ENCODE measurements around the gene KIF5A.

The KIF5A gene

DNA sequence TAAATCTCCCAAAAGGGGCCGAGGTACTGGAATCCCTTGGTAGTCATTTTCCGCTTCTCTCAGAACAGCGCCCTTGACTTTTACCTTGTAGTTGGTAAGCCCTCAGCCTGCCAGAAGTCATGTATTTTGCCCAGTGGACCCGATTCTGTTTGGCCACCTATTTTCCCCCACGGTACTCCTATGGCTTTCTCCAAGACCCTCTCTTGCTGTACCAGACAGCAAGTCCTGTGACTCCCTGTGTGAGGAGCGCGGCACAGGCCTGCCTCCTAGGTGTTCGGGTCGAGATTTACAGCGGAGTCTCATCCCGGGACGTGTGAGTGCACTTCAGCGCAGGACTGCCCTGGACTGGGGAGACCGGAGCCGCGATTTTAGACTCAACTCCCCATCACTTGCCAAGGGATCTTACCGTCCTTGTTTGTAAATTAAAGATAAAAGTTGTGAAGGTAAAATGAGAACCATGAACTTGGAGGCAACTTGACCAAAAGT, 28.3 kb upstream of the KIF5A start:
- no peaks in the 10 kb centered on the region for H3K9me2 ChIP-seq (replicated peaks; ENCODE audit: low read depth, low read length)
- no peak overlapping the region for H2AFZ ChIP-seq (ENCODE audit: low read length)
- peak overlapping the region; percentile 75 for H3K4me3 ChIP-seq (ENCODE audit: low read length, poor library complexity, severe bottlenecking)
- TF ChIP-seq, protein P1, sequence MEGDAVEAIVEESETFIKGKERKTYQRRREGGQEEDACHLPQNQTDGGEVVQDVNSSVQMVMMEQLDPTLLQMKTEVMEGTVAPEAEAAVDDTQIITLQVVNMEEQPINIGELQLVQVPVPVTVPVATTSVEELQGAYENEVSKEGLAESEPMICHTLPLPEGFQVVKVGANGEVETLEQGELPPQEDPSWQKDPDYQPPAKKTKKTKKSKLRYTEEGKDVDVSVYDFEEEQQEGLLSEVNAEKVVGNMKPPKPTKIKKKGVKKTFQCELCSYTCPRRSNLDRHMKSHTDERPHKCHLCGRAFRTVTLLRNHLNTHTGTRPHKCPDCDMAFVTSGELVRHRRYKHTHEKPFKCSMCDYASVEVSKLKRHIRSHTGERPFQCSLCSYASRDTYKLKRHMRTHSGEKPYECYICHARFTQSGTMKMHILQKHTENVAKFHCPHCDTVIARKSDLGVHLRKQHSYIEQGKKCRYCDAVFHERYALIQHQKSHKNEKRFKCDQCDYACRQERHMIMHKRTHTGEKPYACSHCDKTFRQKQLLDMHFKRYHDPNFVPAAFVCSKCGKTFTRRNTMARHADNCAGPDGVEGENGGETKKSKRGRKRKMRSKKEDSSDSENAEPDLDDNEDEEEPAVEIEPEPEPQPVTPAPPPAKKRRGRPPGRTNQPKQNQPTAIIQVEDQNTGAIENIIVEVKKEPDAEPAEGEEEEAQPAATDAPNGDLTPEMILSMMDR (conservative IDR thresholded peaks at IDR 0.05; ENCODE audit: low read length), result no peak
- TF ChIP-seq EZH2phosphoT487 (IDR thresholded peaks at IDR 0.05; ENCODE audit: borderline replicate concordance), result no peak
- peak overlapping the region; percentile 89 for H3K4me2 ChIP-seq (ENCODE audit: low read depth, low read length, poor library complexity, severe bottlenecking)
- H3F3A ChIP-seq (ENCODE audit: low read depth), result peaks cover 15% of the 10 kb centered on the region
- peak overlapping the region; percentile 92 for H3K9ac ChIP-seq (ENCODE audit: low read depth, low read length, poor library complexity, severe bottlenecking)
- peaks cover 59% of the 10 kb centered on the region for H4K20me1 ChIP-seq (ENCODE audit: insufficient read depth, low read length, poor library complexity, severe bottlenecking)
- peaks cover 49% of the 10 kb centered on the region for H3K4me1 ChIP-seq (ENCODE audit: insufficient read depth, low read length, poor library complexity, severe bottlenecking)
- H3K79me2 ChIP-seq (ENCODE audit: insufficient read depth, low read length), result peaks cover 67% of the 10 kb centered on the region
- no peaks in the 10 kb centered on the region for H3K27me3 ChIP-seq (ENCODE audit: insufficient read depth, low read length, poor library complexity, severe bottlenecking)
- H3K36me3 ChIP-seq (ENCODE audit: insufficient read depth, low read length), result peaks cover 18% of the 10 kb centered on the region; the same call in 1 of the 2 replicates
- no peaks in the 10 kb centered on the region for H3K9me3 ChIP-seq (ENCODE audit: insufficient read depth, low read depth, low read length)

GRCh38 chr12:57522011-57522886, 27.6 kb upstream of the KIF5A start, which contains the start of gene MBD6:
MBD6 (plus strand) TSS chr12:57522824; CDS start chr12:57524304, 1,480 bp downstream.
- peaks cover 70% of the 10 kb centered on the region for H3K79me2 ChIP-seq (ENCODE audit: insufficient read depth, low read length)
- no peaks in the 10 kb centered on the region for H3K9me2 ChIP-seq (replicated peaks; ENCODE audit: low read depth, low read length)
- H3K4me2 ChIP-seq (ENCODE audit: low read depth, low read length, poor library complexity, severe bottlenecking), result peak within 1 kb of the TSS; percentile 92
- peak within 1 kb of the TSS; percentile 66; the same call in 1 of the 2 replicates for H2AFZ ChIP-seq (ENCODE audit: low read length)
- peaks cover 57% of the 10 kb centered on the region for H4K20me1 ChIP-seq (ENCODE audit: insufficient read depth, low read length, poor library complexity, severe bottlenecking)
- peaks cover 54% of the 10 kb centered on the region for H3K4me1 ChIP-seq (ENCODE audit: insufficient read depth, low read length, poor library complexity, severe bottlenecking)
- TF ChIP-seq EZH2phosphoT487 (IDR thresholded peaks at IDR 0.05; ENCODE audit: borderline replicate concordance), result no peak
- TF ChIP-seq, protein P1 (conservative IDR thresholded peaks at IDR 0.05; ENCODE audit: low read length), result peak; percentile 30; the same call in 1 of the 2 replicates
- peaks cover 15% of the 10 kb centered on the region for H3F3A ChIP-seq (ENCODE audit: low read depth)
- peak within 1 kb of the TSS; percentile 94 for H3K4me3 ChIP-seq (ENCODE audit: low read length, poor library complexity, severe bottlenecking)
- no peaks in the 10 kb centered on the region for H3K27me3 ChIP-seq (ENCODE audit: insufficient read depth, low read length, poor library complexity, severe bottlenecking)
- peaks cover 15% of the 10 kb centered on the region; the same call in 1 of the 2 replicates for H3K36me3 ChIP-seq (ENCODE audit: insufficient read depth, low read length)
- peak within 1 kb of the TSS; percentile 92 for H3K9ac ChIP-seq (ENCODE audit: low read depth, low read length, poor library complexity, severe bottlenecking)
- H3K9me3 ChIP-seq (ENCODE audit: insufficient read depth, low read depth, low read length), result no peaks in the 10 kb centered on the region

DNA sequence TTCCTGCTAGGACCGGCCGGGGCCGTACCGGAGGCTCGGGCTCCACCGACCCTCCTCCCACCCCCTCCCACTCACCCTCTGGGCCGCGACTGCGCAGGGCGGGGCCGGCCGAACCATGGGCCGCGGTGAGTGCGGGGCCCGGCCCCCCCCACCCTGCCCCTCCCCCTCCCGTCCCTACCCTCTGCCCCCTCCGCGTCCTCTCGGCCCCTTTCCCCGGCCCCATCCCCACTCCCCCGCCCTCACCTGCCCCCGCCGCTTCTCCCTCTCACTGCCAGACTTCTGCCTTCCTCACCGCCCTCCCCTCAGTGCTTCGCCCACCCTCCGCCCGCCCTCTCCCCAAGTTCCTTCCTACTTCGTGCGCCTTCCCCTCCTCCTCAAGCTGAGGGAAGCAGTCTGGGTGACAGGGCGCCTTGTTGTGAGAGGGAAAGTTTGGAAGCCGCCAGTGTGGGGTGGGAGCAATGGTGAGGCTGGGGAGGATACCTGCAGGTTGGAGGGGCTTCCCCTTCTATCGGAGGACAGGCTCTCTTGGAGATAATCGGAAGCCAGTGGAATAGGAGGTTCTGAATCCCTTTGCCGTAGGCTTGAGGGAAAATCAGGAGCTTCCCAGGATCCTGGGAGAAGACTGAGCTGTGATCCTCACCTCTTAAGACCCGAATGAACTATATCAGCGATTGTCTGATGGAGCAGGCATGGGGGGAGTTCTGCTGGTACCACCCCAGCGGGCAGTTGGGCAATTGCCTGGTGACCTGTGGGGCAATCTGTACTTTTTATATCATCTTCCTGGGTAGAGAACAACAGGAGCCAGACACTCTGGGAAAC, 26.7 kb upstream of the KIF5A start:
- TF ChIP-seq, protein P1 (conservative IDR thresholded peaks at IDR 0.05; ENCODE audit: low read length), result 0 out of 2 replicates have a peak, but pooled peaks have one; percentile 14
- no peak for TF ChIP-seq EZH2phosphoT487 (IDR thresholded peaks at IDR 0.05; ENCODE audit: borderline replicate concordance)
- Histone ChIP-seq H2AFZ (ENCODE audit: low read length) (no peak overlapping the region), H3K4me1 (ENCODE audit: insufficient read depth, low read length, poor library complexity, severe bottlenecking) (peaks cover 52% of the 10 kb centered on the region), H3K36me3 (ENCODE audit: insufficient read depth, low read length) (peaks cover 15% of the 10 kb centered on the region; the same call in 1 of the 2 replicates), H3K4me3 (ENCODE audit: low read length, poor library complexity, severe bottlenecking) (peak overlapping the region; percentile 94), H3K79me2 (ENCODE audit: insufficient read depth, low read length) (peaks cover 66% of the 10 kb centered on the region), H3K9me3 (ENCODE audit: insufficient read depth, low read depth, low read length) (no peaks in the 10 kb centered on the region), H3F3A (ENCODE audit: low read depth) (peaks cover 15% of the 10 kb centered on the region), H3K9ac (ENCODE audit: low read depth, low read length, poor library complexity, severe bottlenecking) (peak overlapping the region; percentile 92), H3K27me3 (ENCODE audit: insufficient read depth, low read length, poor library complexity, severe bottlenecking) (no peaks in the 10 kb centered on the region), H3K4me2 (ENCODE audit: low read depth, low read length, poor library complexity, severe bottlenecking) (peak overlapping the region; percentile 92), H3K9me2 (replicated peaks; ENCODE audit: low read depth, low read length) (no peaks in the 10 kb centered on the region), H4K20me1 (ENCODE audit: insufficient read depth, low read length, poor library complexity, severe bottlenecking) (peaks cover 52% of the 10 kb centered on the region)

All from Loucy (cell line).